Stimulated activated CD4-positive, alpha-beta T cell treated with anti-CD3 and anti-CD28 coated beads, TNF-alpha, amount 100 ng/mL, for 4 hours (primary cell): Measurements from ENCODE around the gene ZNF786.
A peak's percentile ranks its signal among the peaks of the same experiment; 100 is the strongest.
"Not testable (repeated sequence)": the region's sequence is repeated elsewhere in the genome, so short reads cannot be mapped to it uniquely, and the experiment has no call there.

Source experiments
- DNase-seq, 3 experiments: peaks; one replicate each; pipeline ENCODE4 v3.0.0-alpha.2; 2020; ENCODE audit warnings: low read depth in 3 of 3

Gene ZNF786

DNA sequence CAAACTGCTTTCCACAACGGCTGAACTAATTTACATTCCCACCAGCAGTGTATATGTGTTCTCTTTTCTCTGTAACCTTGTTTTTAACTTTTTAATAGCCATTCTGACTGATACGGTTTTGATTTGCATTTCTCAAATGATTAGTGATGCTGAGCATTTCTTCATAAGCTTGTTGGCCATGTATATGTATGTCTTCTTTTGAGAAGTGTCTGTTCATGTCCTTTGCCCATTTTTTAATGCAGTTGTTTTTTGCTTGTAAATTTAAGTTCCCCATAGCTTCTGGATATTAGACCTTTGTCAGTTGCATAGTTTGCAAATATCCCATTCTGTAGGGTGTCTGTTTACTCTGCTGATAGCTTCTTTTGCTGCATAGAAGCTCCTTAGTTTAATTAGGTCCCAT, 6.1 kb downstream of the ZNF786 start:
- no peak for DNase-seq

DNA sequence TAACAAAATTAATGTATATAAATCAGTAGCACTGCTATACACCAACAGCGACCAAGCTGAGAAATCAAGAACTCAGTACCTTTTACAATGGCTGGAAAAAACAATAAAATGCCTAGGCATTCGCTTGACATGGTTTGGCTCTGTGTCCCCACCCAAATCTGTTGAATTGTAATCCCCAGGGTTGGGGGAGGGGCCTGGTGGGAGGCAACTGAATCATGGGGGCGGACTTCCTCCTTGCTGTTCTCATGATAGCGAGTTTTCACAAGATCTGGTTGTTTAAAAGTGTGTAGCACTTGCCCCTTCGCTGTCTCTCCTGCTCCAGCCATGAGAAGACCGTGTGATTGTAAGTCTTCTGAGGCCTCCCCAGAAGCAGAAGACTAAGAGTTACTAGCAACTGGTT, 8.6 kb downstream of the ZNF786 start:
- no peak for DNase-seq

DNA sequence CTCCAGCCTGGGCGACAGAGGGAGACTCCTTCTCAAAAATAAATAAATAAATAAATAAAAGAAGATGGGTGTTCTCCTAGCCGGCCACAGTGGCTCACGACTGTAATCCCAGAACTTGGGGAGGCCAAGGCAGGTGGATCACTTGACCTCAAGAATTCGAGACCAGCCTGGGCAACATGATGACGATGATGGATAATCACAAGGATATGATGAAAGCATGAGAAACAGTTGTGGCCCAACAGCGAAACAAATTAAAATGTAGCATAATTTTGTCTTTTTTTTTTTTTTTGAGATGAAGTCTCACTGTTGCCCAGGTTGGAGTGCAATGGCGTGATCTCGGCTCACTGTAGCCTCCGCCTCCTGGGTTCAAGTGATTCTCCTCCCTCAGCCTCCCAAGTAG, 12.9 kb downstream of the ZNF786 start:
- no peak for DNase-seq

DNA sequence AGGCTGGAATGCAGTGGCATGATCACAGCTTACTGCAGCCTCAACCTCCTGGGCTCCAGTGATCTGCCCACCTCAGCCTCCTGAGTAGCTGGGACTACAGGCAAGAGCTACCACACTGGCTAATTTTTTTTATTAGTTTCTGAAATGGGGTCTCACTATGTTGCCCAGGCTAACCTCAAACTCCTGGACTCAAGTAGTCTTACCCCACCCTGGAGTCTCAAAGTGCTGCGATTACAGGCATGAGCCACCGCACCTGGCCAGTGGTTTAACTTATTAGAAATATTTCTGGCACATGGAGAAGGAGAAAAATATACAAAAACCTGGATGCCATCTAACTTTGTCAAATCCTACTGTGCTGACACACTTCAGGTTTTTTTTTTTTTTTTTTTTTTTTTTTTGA, 15.2 kb downstream of the ZNF786 start:
- DNase-seq: no peak

DNA sequence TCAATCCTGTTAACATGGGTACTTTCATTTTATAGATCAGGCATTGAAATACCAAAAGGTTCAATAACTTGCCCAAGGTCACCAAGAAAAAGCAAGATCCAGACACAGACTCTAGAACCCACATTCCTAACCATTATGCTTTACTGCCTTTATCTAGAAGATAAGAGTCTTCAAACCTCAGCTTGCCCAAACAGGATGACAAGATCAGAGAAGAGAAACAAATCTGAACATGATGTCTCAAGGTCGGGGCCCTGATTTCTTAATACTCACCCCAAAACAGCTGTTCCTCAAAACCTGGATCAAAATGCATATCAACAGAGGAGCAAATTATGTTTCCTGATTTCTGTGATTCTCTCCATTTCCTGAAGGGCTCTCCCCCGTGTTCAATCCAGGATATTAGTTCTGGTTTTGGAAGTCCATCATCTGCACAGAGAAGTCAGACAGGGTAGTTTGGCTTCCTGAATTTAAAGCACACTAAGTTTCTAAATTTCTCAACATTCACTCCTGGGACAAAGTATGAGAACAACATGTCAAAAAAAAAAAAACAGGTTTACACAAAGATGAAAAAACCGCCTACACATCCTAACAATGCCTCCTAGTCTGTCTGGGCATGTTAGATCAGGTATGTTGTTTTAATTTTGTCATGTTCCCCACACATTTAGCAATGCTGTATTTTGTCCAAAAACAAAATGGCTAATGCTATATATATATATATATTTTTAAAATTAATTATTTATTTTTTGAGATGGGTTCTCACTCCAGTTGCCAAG, 16.2 kb downstream of the ZNF786 start:
- no peak for DNase-seq

DNA sequence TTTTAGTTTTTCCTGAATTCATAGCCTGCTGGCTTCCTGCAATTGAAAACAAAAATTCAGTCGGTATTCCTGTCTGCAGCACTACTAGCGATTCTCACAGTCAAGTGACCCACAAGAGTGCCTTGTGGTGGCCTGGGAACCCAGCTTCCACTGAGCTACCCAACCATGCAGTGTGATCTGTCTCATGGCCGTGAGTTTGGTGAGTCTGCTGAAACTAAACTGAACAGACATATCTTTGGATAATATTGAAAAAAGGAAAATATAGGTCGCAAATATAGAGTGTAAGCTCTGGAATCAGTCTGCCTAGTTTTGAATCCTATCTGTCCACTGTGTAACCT, 18.1 kb downstream of the ZNF786 start:
- no peak for DNase-seq

DNA sequence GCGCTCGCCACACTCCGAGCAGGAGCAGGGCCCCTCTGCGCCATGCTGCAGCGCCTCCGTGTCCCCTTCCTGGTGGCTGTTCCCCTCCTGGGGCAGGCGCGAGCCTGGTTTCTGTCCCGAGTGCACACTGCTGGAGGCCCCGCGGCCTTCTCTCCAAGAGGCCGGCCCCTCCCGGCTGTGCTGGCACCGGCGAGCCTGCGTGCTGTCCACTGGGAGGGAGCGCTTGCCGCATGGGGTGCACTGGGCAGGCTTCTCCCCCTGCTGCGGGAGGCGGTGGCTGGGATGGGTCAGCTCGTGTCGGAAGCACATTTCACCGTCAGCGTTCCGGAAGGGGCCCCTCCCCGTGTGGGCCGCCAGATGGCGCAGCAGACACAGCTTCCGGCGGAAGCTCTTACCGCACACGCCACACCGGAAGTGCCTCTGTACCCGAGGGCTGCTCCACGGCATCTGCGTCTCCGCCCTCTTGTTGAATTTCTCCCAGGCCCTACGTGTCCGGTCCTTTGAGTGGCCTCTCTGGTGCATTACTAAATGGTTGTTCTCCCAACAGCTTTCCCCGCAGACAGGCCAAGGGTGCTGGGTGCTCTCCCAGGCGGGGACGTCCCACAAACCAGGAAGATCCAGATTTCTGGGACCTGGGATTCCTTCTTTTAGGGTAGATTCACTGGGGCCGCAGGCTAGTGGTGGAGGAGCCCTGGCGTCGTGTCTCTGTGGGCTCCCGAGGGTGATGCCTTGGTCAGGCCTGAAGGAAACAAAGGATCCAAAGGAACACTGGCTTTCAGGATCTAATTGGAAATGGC, 18.7 kb downstream of the ZNF786 start:
- DNase-seq: peak in 2 of 3 experiments; percentile 26

DNA sequence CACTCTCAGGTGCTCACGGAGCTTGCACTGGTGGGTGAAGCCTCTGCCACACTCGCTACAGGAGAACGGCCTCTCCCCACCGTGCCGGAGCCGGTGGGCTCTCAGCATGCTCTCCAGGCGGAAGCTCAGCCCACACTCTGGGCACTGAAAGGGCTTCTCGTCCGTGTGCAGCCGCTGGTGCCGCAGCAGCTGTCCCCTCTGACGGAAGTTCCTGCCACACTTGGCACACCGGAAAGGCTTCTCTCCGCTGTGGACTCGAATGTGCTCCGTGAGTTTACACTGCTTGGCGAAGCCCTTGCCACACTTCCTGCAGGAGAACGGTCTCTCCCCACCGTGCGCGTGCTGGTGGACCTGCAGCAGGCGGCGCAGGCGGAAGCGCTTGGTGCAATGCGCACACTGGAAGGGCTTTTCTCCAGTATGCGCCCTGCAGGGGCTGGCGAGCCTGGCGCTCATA, 19.3 kb downstream of the ZNF786 start:
- DNase-seq: no peak

DNA sequence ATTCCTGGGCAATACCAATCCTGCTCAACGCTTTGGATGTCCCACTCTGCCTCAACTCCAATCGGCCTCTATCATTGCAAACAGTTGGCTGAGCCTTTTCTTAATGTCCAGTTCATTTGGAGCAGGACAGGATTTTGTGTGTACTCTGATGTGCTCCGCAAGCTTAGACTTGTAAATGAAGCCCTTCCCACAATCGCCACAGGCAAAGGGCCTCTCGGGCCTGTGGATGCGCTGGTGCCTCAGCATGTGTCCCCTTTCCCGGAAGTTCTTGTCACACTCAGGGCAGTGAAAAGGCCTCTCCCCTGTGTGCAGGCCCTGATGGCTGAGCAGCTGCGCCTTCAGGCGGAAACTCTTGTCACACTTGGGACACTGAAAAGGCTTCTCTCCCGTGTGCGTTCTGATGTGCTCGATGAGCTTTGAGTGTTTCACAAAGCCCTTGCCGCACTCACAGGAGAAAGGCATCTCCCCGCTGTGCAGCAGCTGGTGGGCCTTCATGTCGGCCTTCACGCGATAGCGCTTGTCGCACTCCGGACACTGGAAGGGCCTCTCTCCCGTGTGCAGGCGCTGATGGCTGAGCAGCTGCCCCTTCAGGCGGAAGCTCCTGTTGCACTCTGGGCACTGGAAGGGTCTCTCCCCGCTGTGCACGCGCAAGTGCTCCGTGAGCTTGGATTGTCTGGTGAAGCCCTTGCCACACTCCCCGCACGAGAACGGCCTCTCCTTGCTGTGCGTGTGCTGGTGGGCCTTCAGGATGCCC, 20.0 kb downstream of the ZNF786 start:
- no peak for DNase-seq

DNA sequence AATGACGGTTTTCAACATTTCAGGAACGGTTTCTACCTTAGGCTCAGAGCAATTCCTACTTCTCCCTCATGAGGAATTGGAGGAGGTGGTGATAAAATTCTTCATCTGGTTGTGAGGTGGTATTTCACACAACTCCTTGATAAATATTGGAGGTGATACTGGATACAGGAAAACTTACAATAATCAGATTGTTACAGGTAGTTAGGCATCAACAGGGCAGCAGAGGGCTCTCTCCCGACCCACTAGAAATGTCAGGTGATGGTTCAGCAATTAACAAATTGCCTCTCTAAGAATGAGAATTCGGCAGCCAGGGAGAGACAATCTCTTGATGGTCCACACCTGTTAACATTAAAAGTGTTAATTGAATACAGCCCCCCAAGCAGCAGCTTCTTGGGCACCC, 22.6 kb downstream of the ZNF786 start:
- no peak for DNase-seq

DNA sequence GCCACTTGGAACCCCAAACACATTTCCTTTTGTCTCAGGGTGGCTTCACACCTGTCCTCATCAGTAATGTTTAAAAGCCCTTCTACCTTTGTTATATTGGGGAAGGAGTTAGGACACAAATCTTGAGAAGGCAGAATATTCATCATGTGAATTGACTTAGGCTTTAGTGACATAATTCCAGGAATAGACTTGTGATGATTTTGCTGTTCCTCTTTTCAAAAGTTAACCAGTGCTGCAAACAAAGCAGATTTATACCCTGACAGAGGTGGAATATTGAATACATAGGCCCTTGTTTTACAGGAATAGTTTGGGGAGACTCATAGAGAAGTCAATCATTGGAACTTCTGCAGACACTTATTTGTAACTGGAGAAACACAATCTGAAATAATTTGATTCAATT, 27.0 kb downstream of the ZNF786 start:
- DNase-seq: no peak

DNA sequence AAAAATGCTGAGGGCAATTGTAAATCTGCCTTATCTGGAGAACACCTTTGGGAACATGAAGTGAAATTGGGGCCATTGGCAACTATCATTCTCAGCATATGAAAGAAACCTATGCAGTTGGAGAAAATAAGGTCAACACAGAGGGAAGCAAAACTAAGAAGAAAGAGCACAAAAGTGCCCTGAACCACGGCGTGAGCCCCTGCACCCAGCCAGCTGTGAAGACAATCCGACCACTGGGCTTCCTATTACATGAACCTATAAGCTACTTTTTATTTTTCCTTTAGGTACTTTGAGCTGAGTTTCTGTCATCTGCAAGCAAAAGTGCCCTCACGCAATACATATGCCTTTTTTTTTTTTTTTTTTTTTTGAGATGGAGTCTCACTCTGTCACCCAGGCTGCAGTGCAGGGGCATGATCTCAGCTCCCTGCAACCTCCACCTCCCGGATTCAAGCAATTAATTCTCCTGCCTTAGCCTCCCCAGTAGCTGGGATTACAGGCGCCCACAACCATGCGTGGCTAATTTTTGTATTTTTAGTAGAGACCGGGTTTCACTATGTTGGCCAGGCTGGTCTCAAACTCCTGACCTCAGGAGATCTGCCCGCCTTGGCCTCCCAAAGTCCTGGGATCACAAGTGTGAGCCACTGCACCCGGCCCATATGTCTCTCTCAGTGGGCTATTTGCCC, 28.2 kb downstream of the ZNF786 start:
- not testable (repeated sequence) for DNase-seq

DNA sequence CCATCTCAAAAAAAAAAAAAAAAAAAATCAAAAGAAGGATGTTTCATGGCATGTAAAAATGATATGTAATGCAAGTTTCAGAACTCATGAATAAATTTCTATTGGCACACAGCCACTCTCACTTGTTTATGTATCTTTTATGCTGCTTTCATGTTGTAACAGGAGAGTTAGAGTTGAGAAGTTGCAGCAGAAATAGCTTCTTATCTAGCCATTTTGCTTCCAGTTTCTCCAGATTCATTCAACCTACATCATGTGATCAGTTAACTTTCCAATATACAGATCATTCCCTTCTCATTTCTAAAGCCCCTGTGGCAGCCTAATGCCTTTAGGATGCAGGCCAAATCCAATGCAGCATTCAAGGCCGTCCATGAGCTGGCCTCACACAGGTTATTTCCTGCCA, 30.4 kb downstream of the ZNF786 start:
- no peak for DNase-seq

DNA sequence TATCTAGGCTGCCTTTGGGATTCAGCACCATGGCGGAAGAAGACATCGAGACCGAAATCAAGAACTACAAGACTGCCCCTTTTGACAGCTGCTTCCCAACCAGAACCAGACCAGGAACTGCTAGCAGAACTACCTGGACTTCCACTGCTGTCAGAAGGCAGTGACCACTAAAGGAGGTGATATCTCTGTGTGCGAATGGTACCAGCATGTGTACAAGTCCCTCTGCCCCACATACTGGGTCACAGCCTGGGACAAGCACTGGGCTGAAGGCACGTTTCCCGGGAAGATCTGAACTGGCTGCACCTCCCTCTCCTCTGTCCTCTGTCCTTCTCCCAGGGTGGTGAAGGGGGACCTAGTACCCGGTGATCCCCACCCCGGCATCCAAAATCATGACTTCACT, 36.6 kb downstream of the ZNF786 start:
- DNase-seq: no peak

DNA sequence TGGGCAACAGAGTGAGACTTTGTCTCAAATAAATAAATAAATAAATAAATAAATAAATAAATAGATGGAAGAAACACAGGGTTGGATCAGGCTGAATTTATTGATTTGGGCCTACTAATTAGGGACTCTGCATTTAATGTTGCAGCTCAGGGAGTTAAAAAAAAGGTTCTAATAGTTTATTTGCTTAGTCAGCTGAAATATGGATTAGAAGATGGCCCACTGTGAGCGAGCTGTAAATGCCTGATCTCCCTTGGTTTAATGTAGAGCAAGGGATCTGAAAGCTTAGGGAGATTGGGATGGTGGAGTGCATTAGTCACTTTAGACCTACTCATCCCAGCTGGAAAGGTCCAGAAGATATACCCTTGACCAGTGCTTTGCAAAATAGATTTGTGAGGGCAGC, 37.1 kb downstream of the ZNF786 start:
- DNase-seq: no peak

DNA sequence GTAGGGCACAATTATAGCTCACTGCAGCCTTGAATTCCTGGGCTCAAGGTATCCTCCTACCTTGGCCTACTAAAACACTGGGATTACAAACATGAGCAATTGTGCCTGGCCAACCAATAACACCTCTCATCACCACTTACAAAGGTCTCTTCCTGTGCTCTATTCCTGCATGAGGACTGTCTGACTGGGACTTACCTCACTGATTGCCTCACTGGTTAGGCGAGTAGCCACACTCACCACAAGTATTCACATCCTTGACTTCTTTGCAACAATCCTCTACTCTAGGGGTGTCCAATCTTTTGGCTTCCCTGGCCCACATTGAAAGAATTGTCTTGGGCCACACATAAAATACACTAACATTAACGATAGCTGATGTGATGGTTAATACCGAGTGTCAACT, 39.6 kb downstream of the ZNF786 start:
- no peak for DNase-seq

DNA sequence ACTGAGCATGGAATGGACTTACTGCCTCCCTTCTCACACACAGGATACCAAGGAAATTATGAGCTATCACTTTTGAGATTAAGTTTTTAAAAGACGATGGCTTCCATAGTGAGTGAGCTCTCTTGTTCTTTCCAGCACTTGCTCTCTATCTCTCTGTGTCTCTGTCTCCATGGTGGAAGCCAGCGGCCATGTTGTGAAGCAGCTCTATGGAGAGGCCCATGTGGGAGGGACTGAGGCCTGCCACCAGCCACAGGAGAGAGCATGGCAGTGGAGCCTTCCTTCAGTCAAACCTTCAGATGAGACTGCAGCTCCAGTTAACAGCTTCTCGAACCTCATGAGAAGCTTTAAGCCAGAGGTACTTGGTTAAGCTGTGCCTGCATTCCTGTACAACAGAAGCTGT, 41.7 kb downstream of the ZNF786 start:
- DNase-seq: no peak

DNA sequence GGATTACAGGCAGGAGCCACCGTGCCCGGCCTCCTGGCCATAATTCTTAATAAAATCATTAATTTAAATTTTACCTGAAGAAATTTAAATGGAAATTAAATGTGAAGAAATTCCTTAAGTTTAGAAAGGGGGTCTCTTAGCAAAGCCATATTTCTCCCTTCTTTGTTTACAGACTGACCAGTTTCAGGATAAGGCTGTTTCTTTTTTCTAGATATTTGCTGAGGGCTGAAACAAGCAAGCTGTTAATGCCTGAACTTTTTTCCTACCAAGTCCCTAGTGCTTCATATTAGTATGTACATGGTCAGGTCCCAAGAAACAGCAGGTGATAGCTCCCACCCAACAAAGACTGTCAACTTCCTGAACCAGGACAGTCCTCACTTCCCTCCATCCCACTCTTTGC, 44.1 kb downstream of the ZNF786 start:
- DNase-seq: no peak

DNA sequence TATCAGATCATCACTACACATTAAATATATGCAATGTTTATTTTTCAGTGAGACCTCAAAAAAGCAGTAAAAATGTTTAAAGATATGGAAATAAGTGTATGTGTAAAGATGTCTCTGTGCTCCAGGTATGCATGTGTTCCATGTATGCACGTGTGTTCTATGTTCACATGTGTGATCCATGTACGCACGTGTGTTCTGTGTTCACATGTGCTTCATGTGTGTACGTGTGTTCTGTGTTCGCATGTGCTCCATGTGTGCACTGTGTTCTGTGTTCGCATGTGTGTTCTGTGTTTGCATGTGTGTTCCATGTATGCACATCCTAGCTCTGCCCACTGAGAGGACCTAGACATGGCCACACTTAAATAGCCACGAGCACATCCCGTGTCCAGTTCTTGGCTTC, 46.6 kb downstream of the ZNF786 start:
- no peak for DNase-seq

DNA sequence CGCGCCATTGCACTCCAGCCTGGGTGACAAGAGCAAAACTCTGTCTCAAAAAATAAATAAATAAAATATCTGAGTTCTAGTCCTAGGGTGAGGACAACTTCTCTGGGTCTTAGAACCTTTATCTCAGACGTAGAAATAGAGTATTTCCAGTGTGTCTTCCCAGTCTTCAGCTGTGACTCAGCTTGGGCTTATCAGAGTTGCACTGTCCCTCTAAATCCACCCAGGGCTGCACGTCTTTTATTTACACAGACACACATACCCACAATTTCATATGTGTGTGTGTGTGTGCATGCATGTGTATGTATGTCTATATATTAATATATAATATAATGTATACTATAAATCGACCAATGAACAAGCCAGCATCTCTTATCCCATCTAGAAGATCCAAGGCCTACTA, 49.2 kb downstream of the ZNF786 start:
- no peak for DNase-seq

DNA sequence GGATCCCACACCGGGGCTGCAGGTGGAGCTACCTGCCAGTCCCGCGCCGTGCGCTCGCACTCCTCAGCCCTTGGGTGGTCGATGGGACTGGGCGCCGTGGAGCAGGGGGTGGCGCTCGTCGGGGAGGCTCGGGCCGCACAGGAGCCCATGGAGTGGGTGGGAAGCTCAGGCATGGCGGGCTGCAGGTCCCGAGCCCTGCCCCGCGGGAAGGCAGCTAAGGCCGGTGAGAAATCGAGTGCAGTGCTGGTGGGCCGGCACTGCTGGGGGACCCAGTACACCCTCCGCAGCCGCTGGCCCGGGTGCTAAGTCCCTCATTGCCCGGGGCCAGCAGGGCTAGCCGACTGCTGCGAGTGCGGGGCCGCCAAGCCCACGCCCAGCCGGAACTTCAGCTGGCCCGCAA, 51.9 kb downstream of the ZNF786 start:
- not testable (repeated sequence) for DNase-seq

DNA sequence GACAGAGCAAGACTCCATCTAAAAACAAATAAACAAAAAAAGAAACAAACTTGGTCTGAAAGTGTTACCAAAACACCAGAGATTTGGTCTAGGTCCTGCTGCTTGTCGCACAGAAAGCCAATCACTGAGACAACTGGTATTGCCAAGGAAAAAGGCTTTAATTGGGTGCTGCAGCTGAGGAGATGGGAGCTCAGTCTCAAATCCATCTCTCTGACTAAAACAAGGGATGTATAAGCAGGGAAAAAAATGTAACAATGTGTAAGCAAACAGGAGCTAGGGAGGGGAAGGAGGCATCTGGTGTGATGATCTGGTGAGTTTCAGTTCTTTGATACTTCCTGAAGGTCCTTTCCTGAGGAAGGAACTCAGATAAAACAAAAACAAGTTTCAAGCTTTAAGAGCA, 53.8 kb downstream of the ZNF786 start:
- DNase-seq: no peak
